GM12878 (cell line): Measurements from ENCODE around the gene ORM2. TPM values are rescaled to one million over a fixed set of nuclear protein-coding genes. Genes with fewer than 3 reads are reported as not detected.

Experiments used
- ATAC-seq: fragments of 200-7000 bp; cut with Tn5 transposase; 3 replicates; pipeline ENCODE4 v1.9.1; 2020; ENCODE audit warnings: mild to moderate bottlenecking, moderate library complexity
- BruUV-seq: library from RNA; stranded (reverse); fragments of 400-500 nt; replicated peaks from 2 replicates; lab custom pipeline; 2021; lab: Mats Ljungman, UMichigan
- CTCF ChIA-PET: fragments of 300-600 bp; sonication (Branson Sonifier 250); formaldehyde crosslinking; extraction: SDS; loops from one replicate; lab custom pipeline; 2021; ENCODE audit warnings: inconsistent platforms; lab: Yijun Ruan, JAX
- POLR2A ChIA-PET: fragments of 350-600 bp; formaldehyde crosslinking; extraction: SDS; loops from one replicate; lab custom pipeline; 2021; ENCODE audit warnings: inconsistent platforms; lab: Charles Lee
- RAD21 ChIA-PET: fragments of 300-600 bp; sonication (Branson Sonifier 250); formaldehyde crosslinking; loops from one replicate; lab custom pipeline; 2023; ENCODE audit warnings: antibody characterized with exemption; ENCODE audit not compliant: unreplicated experiment; lab: Charles Lee
- SMC1A ChIA-PET: fragments of 300-600 bp; sonication (Branson Sonifier 250); formaldehyde crosslinking; loops from one replicate; lab custom pipeline; 2023; ENCODE audit not compliant: unreplicated experiment, uncharacterized antibody; lab: Charles Lee
- DNase-seq: peaks from one replicate; pipeline ENCODE4 v3.0.0-alpha.2; 2011; ENCODE audit warnings: low read depth, low spot score
- FAIRE-seq: peaks from 3 replicates; lab custom pipeline; 2011; peaks lifted over from hg19 to GRCh38; lab: Jason Lieb, UNC
- H2AFZ ChIP-seq: 2 replicates; pipeline ENCODE4 v1.6.0; 2011; ENCODE audit warnings: low read depth, low read length, control low read depth; ENCODE audit not compliant: control insufficient read depth
- H3K27ac ChIP-seq: 2 replicates; pipeline ENCODE4 v1.5.1; 2011; ENCODE audit warnings: control low read depth; ENCODE audit not compliant: control insufficient read depth, insufficient read depth
- H3K27me3 ChIP-seq, 2 experiments: replicated peaks in 1 of 2; 2 replicates each; pipeline versions ENCODE4 v1.6.0 to v1.6.1; 2011; ENCODE audit warnings: low read length in 1 of 2; ENCODE audit not compliant: control insufficient read depth in 2 of 2, insufficient read depth in 2 of 2
- H3K36me3 ChIP-seq, 2 experiments: 2 replicates each; pipeline ENCODE4 v1.5.1; 2011; ENCODE audit warnings: low read length in 1 of 2; ENCODE audit not compliant: control insufficient read depth in 2 of 2, insufficient read depth in 2 of 2
- H3K4me1 ChIP-seq: 2 replicates; pipeline ENCODE4 v1.6.1; 2011; ENCODE audit warnings: mild to moderate bottlenecking, low read length, moderate library complexity, mixed read lengths; ENCODE audit not compliant: control insufficient read depth, insufficient read depth
- H3K4me2 ChIP-seq: 2 replicates; pipeline ENCODE4 v1.6.0; 2011; ENCODE audit warnings: control low read depth; ENCODE audit not compliant: control insufficient read depth, insufficient read depth
- H3K4me3 ChIP-seq: fragments of 200-600 bp; sonication (generic); 2 replicates; pipeline ENCODE4 v1.5.1; 2016
- H3K79me2 ChIP-seq: 2 replicates; pipeline ENCODE4 v1.6.0; 2011; ENCODE audit warnings: low read length; ENCODE audit not compliant: control insufficient read depth, insufficient read depth
- H3K9ac ChIP-seq: 2 replicates; pipeline ENCODE4 v1.8.0; 2011; ENCODE audit warnings: low read length, control low read depth, mixed read lengths; ENCODE audit not compliant: control insufficient read depth, insufficient read depth
- H3K9me3 ChIP-seq: replicated peaks from 3 replicates; pipeline ENCODE4 v1.5.1; 2011; ENCODE audit warnings: mild to moderate bottlenecking, low read length; ENCODE audit not compliant: control insufficient read depth, insufficient read depth
- H4K20me1 ChIP-seq: 2 replicates; pipeline ENCODE4 v1.6.0; 2011; ENCODE audit not compliant: control insufficient read depth, insufficient read depth
- BCL3 ChIP-seq: IDR thresholded peaks from 2 replicates; pipeline ENCODE4 v1.6.1; 2011; ENCODE audit warnings: borderline replicate concordance, low read depth, mild to moderate bottlenecking, moderate library complexity, low read length; ENCODE audit not compliant: insufficient read depth, poor library complexity, severe bottlenecking
- EP300 ChIP-seq, 2 experiments: fragments of 150-350 bp in 1 of 2; IDR thresholded peaks; 2 replicates each; pipeline ENCODE4 v1.6.1; 2011 to 2012; ENCODE audit warnings: low read depth in 2 of 2, low read length in 2 of 2, borderline replicate concordance in 1 of 2, improper control_type of control experiment in 1 of 2, inconsistent platforms in 1 of 2; ENCODE audit not compliant: control insufficient read depth in 1 of 2
- YY1 ChIP-seq: IDR thresholded peaks from 2 replicates; pipeline ENCODE4 v1.6.1; 2011; ENCODE audit warnings: low read depth, mild to moderate bottlenecking, low read length
- WGBS: methylation state at CpG from one replicate; pipeline ENCODE4 v1.1.6; 2016; ENCODE audit warnings: low lambda C conversion rate; ENCODE audit not compliant: insufficient replicate concordance, insufficient coverage; ENCODE audit errors: missing lambda C conversion rate; 5-methylcytosine and 5-hydroxymethylcytosine counted together
- in situ Hi-C: fragments of 300-500 bp; cut with MboI; formaldehyde crosslinking; loops from 9 replicates; pipeline ENCODE4 v1.14.3; 2018; ENCODE audit warnings: mixed read lengths
- intact Hi-C: fragments of 100-400 bp; cut with micrococcal nuclease; formaldehyde crosslinking; loops from one replicate; pipeline ENCODE4 v1.14.2; 2022; ENCODE audit not compliant: unreplicated experiment
- polyA plus RNA-seq, 11 experiments: library from polyadenylated mRNA; depleted of rRNA in 4 of 11; unstranded in 6 of 11; stranded (reverse) in 5 of 11; fragments of >200 nt; fragmentation: Nextera tagmentation in 4 of 11; fragmentation: Illumina TruSeq in 1 of 11; extraction: Ambion mirVana in 4 of 11; extraction: Trizol in 1 of 11; gene quantifications; 1 replicate in 1 of 11; 2 replicates in 10 of 11; pipeline versions ENCODE4 v1.2.1 to v1.2.3, GENCODE V29; 2011 to 2016; ENCODE audit warnings: inconsistent platforms in 2 of 11, missing spikeins in 2 of 11, low read depth in 1 of 11
- total RNA-seq, 4 experiments: library from RNA; depleted of rRNA in 3 of 4; stranded (reverse); fragments of >200 nt in 3 of 4; fragmentation: Illumina TruSeq in 1 of 4; extraction: Trizol in 1 of 4; gene quantifications; 2 replicates each; pipeline versions ENCODE4 v1.2.1 to v1.2.3, GENCODE V29; 2013 to 2021
- TF ChIP-seq, protein P1 (sequence below): fragments of 450-650 bp; formaldehyde crosslinking; IDR thresholded peaks from 2 replicates; pipeline ENCODE4 v1.5.0; 2022; ENCODE audit warnings: mild to moderate bottlenecking, missing genetic modification characterization

ORM2 gene
- total and polyA plus RNA-seq, 10 of the 15 experiments (the other 5 are each of a cell fraction or from before 2014, with no cell fraction given) = 0.64 TPM; not detected in 9

GRCh38 chr9:114287763-114288192, 41.9 kb upstream of the ORM2 start (continued):
- TF ChIP-seq BCL3 (no peak), YY1 (no peak), EP300 (IDR thresholded peaks at IDR 0.05; ENCODE audit: borderline replicate concordance in 1 of 2, control insufficient read depth in 1 of 2, low read depth in 2 of 2, low read length in 2 of 2) (no peak)

GRCh38 chr9:114288193-114289091, 41.2 kb upstream of the ORM2 start:
- Histone ChIP-seq H3K4me1 (no peaks in the 10 kb centered on the region), H3K79me2 (no peaks in the 10 kb centered on the region), H3K4me3 (no peak overlapping the region), H3K9me3 (no peaks in the 10 kb centered on the region), H3K27ac (no peak overlapping the region), H3K9ac (no peak overlapping the region), H3K27me3 (peaks cover 0 to 1% of the 10 kb centered on the region in 2 experiments; a peak in 1 of 4 replicates), H4K20me1 (0 out of 2 replicates have a peak, but pooled peaks cover 2% of the 10 kb centered on the region), H3K36me3 (no peaks in the 10 kb centered on the region), H3K4me2 (no peak overlapping the region), H2AFZ (no peak overlapping the region)
- ChIA-PET POLR2A (no interaction called here), SMC1A (interaction anchor here (0.5 kb wide), 1 partner anchor 1853 kb away, joined by 3 read pairs; no protein-coding TSS in a partner anchor), RAD21 (no interaction called here), CTCF (no interaction called here)
- in situ Hi-C loops (loop anchor here (10.0 to 25.0 kb wide), 2 partner anchors 134 to 201 kb away; partner anchors contain the start of genes AMBP, COL27A1 and KIF12), intact Hi-C loops (no loop called here)
- TF ChIP-seq, protein P1, sequence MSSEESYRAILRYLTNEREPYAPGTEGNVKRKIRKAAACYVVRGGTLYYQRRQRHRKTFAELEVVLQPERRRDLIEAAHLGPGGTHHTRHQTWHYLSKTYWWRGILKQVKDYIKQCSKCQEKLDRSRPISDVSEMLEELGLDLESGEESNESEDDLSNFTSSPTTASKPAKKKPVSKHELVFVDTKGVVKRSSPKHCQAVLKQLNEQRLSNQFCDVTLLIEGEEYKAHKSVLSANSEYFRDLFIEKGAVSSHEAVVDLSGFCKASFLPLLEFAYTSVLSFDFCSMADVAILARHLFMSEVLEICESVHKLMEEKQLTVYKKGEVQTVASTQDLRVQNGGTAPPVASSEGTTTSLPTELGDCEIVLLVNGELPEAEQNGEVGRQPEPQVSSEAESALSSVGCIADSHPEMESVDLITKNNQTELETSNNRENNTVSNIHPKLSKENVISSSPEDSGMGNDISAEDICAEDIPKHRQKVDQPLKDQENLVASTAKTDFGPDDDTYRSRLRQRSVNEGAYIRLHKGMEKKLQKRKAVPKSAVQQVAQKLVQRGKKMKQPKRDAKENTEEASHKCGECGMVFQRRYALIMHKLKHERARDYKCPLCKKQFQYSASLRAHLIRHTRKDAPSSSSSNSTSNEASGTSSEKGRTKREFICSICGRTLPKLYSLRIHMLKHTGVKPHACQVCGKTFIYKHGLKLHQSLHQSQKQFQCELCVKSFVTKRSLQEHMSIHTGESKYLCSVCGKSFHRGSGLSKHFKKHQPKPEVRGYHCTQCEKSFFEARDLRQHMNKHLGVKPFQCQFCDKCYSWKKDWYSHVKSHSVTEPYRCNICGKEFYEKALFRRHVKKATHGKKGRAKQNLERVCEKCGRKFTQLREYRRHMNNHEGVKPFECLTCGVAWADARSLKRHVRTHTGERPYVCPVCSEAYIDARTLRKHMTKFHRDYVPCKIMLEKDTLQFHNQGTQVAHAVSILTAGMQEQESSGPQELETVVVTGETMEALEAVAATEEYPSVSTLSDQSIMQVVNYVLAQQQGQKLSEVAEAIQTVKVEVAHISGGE (CRISPR knock-in tag) = no peak
- WGBS = 51% methylated on average over 23 of the region's 23 CpGs
- DNase-seq = no peak
- ATAC-seq = no peak
- no peak for FAIRE-seq
- BruUV-seq = no TSS peak
